ENCODE data around the gene ZNF614. TPM values are rescaled to one million over a fixed set of nuclear protein-coding genes. Genes with fewer than 3 reads are reported as not detected.

ZNF614 gene
- total and polyA plus RNA-seq, 2 of the 13 experiments (the other 11 are each of a cell fraction or from before 2014, with no cell fraction given): 13.0 to 22.8 TPM

DNA sequence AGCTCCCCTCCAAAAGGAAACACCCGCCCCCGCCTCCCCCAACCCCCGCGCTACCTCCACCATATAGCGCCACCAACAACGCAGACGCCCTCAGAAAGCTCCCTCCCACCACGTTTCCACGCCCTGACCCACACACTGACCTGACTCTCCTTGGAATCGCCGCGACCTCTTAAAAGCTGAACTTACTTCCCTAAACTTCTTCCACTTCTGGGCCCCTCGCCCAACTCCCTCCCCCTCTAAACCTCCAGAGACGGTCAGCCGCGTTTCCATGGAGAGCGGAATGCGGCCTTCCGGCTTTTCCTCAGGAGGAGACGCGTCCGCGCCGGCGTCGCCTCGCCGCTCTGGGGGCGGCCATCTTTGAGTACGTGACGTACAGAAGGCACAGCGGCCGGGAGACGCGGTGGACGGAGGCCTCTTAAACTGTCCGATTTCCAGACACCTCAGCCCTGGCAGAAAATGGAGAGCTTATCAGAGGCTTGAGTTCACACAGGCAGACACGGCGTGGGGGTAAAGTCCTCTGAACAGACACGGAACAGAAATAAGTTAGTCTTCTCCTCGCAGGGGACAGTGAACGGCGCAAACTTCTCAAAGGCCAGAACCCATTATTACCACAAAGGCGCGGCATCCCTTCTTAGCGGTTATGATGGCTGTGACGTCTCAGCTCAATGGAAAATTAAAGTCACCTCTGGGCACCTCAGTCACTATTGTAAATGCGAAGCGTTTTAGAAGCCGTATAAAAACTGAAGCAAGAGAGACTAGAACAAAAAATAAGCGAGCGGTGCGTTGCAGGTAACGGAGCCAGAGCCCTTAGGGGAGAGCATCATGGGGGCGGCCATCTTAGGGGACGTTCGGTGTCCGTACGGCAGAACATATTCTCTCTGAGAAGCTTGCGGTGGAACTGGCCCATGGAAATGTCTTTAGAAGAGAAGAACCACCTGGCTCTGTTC, 20.6 kb upstream of the ZNF614 start, which contains the start of gene ZNF432 (continued):
- TF ChIP-seq POLR2G (IDR thresholded peaks at IDR 0.05; ENCODE audit: low read depth, low read length): peak; percentile 83
- peak; percentile 98 for TF ChIP-seq ZFX (CRISPR knock-in tag; IDR thresholded peaks at IDR 0.05; ENCODE audit: low read depth)
- no peak for TF ChIP-seq ZBTB8A (CRISPR knock-in tag; IDR thresholded peaks at IDR 0.05; ENCODE audit: borderline replicate concordance, low read depth)
- no peak for TF ChIP-seq ZNF207 (IDR thresholded peaks at IDR 0.05; ENCODE audit: borderline replicate concordance)
- TF ChIP-seq KDM3A (CRISPR knock-in tag; IDR thresholded peaks at IDR 0.05; ENCODE audit: low read depth): 0 out of 2 replicates have a peak, but pooled peaks have one; percentile 20
- no peak for TF ChIP-seq ZNF253 (CRISPR knock-in tag; IDR thresholded peaks at IDR 0.05; ENCODE audit: borderline replicate concordance)
- TF ChIP-seq RAD21 (CRISPR knock-in tag; IDR thresholded peaks at IDR 0.05): no peak
- TF ChIP-seq ZNF589 (CRISPR knock-in tag; conservative IDR thresholded peaks at IDR 0.05): no peak
- peak; percentile 76 for TF ChIP-seq KAT8 (CRISPR knock-in tag; IDR thresholded peaks at IDR 0.05)
- no peak for TF ChIP-seq ZNF614 (CRISPR knock-in tag; IDR thresholded peaks at IDR 0.05; ENCODE audit: borderline replicate concordance)
- TF ChIP-seq ZBTB1 (CRISPR knock-in tag; IDR thresholded peaks at IDR 0.05; ENCODE audit: borderline replicate concordance): no peak
- TF ChIP-seq, protein P1, sequence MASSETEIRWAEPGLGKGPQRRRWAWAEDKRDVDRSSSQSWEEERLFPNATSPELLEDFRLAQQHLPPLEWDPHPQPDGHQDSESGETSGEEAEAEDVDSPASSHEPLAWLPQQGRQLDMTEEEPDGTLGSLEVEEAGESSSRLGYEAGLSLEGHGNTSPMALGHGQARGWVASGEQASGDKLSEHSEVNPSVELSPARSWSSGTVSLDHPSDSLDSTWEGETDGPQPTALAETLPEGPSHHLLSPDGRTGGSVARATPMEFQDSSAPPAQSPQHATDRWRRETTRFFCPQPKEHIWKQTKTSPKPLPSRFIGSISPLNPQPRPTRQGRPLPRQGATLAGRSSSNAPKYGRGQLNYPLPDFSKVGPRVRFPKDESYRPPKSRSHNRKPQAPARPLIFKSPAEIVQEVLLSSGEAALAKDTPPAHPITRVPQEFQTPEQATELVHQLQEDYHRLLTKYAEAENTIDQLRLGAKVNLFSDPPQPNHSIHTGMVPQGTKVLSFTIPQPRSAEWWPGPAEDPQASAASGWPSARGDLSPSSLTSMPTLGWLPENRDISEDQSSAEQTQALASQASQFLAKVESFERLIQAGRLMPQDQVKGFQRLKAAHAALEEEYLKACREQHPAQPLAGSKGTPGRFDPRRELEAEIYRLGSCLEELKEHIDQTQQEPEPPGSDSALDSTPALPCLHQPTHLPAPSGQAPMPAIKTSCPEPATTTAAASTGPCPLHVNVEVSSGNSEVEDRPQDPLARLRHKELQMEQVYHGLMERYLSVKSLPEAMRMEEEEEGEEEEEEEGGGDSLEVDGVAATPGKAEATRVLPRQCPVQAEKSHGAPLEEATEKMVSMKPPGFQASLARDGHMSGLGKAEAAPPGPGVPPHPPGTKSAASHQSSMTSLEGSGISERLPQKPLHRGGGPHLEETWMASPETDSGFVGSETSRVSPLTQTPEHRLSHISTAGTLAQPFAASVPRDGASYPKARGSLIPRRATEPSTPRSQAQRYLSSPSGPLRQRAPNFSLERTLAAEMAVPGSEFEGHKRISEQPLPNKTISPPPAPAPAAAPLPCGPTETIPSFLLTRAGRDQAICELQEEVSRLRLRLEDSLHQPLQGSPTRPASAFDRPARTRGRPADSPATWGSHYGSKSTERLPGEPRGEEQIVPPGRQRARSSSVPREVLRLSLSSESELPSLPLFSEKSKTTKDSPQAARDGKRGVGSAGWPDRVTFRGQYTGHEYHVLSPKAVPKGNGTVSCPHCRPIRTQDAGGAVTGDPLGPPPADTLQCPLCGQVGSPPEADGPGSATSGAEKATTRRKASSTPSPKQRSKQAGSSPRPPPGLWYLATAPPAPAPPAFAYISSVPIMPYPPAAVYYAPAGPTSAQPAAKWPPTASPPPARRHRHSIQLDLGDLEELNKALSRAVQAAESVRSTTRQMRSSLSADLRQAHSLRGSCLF (CRISPR knock-in tag; IDR thresholded peaks at IDR 0.05; ENCODE audit: borderline replicate concordance): no peak
- TF ChIP-seq NR1H2 (CRISPR knock-in tag; IDR thresholded peaks at IDR 0.05; ENCODE audit: borderline replicate concordance, low read depth): no peak
- TF ChIP-seq CBX1 (IDR thresholded peaks at IDR 0.05; ENCODE audit: low read depth): no peak
- TF ChIP-seq U2AF1 (optimal IDR thresholded peaks at IDR 0.05; ENCODE audit: low read depth, low read length): peak; percentile 58
- 0 out of 4 replicates have a peak, but pooled peaks have one; percentile 8 to 9 for TF ChIP-seq NR2F1 (CRISPR knock-in tag; IDR thresholded peaks at IDR 0.05)
- TF ChIP-seq GABPA (IDR thresholded peaks at IDR 0.05; ENCODE audit: low read depth, low read length): peak; percentile 28; the same call in 1 of the 2 replicates
- peak; percentile 81 for TF ChIP-seq GABPA (CRISPR knock-in tag; IDR thresholded peaks at IDR 0.05; ENCODE audit: low read depth)
- TF ChIP-seq RXRA (CRISPR knock-in tag; IDR thresholded peaks at IDR 0.05): peak; percentile 35; the same call in 1 of the 2 replicates
- peak; percentile 33; the same call in 1 of the 2 replicates for TF ChIP-seq MED1 (CRISPR knock-in tag; IDR thresholded peaks at IDR 0.05)
- peak; percentile 83; the same call in 1 of the 2 replicates for TF ChIP-seq ZNF430 (CRISPR knock-in tag; IDR thresholded peaks at IDR 0.05)
- peak; percentile 76 for TF ChIP-seq RFX3 (CRISPR knock-in tag; IDR thresholded peaks at IDR 0.05)
- TF ChIP-seq CEBPG (CRISPR knock-in tag; IDR thresholded peaks at IDR 0.05): no peak
- TF ChIP-seq ZNF329 (CRISPR knock-in tag; IDR thresholded peaks at IDR 0.05; ENCODE audit: low read depth): peak; percentile 71; the same call in 1 of the 2 replicates
- TF ChIP-seq KMT2B (CRISPR knock-in tag; IDR thresholded peaks at IDR 0.05): peak; percentile 88
- peak; percentile 61; the same call in 1 of the 3 replicates for TF ChIP-seq MXI1 (IDR thresholded peaks at IDR 0.05; ENCODE audit: borderline replicate concordance, low read depth, low read length)

Measured in HepG2 (cell line).